GM19043 (cell line): Measurements from ENCODE around the gene ZNF518A.
"Not testable (repeated sequence)": the region's sequence is repeated elsewhere in the genome, so short reads cannot be mapped to it uniquely, and the experiment has no call there.

Experiments used
- ATAC-seq: cut with Tn5 transposase; IDR thresholded peaks from one replicate; pipeline ENCODE4 v1.9.1; 2021; ENCODE audit warnings: low read depth; ENCODE audit not compliant: unreplicated experiment

The ZNF518A gene

DNA sequence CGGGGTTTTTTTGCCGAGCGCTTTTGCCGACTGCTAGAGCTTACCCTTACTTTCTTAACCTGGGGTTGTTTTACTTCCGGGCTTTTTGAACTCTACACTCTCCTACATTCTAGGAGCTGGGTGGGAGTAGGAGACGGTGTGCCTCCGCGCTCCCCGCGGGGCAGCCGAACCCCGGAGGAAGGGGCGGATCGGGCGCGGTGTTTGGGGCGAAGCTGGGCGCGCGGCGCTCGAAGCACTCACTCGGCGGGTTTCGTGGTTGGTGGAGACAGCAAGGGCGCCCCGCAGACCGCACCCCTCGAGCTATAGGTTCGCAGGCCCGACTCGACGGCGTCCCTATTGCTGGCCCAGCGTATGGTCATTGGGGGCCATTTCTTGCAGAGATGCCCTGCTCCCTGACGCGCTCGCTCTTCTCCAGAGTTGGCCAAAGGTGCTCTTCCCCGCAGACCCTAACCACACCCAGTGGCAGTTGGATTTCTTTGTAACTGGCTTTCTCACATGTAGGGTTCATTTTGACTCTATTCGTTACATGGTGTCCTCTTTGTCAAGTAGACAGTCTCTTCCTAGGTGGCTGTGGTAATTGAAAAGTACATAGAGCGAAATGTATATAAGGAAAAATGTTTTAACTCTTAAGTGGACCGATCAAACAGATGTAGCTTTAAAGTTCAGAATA is 364 bp downstream of the ZNF518A start:
- peak; percentile 47 for ATAC-seq

DNA sequence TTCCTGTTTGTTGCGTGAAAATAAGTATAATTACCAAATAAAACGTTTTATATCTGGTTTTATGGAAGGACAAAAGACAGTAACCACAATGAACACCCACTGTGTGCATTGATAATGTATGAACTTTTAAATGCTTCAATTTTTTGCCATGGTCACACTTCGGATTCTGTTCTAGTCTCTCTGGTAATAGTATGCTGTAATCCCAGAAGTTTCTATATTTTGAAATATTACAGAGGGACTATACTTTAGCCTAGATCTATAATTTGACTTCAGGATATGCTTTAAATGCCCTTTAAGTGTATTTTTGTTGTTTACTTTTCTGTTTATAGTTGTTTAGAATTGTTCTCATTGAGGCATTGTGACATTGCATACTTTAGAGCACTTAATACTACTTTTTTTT is 1.5 kb downstream of the ZNF518A start:
- no peak for ATAC-seq

GRCh38 chr10:96133135-96133534 is 3.0 kb downstream of the ZNF518A start:
- ATAC-seq: no peak

DNA sequence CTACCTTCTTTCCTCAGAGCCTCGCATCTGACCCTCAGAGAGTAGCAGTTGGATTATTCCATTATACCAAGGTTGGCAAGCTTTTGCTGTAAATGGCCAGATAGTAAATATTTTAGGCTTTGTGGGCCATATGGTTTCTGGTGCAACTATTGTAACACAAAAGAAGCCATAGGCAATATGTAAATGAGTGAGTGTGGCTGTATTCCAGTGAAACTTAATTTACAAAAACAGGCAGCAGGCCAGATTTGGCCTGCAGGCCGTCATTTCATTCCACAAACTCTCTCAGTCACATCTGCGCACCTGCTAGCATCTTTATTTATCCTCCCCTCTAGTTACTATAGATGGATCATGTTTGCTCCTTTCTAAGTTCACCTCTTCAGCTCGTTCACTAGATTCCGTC is 6.7 kb downstream of the ZNF518A start:
- no peak for ATAC-seq

DNA sequence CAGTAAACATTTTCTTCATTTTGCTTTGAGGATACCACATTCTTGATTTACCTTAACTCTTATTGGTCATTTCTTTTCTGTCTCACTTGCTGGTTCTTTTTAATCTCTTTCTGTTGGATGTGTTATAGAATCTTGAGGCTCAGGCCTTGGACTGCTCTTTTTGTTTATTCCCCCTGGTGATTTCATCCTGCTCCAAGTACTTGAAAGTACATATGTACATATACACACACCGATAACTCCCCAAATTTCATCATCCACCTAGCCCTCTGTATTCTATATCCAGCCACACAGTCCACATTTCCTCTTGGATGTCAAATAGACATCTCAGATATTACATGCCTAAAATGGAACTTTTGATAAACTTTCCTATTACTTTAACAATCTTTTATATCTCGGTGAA is 7.5 kb downstream of the ZNF518A start:
- no peak for ATAC-seq

- peak; percentile 95 for ATAC-seq
These were observed 8.0 kb downstream of the ZNF518A start for GRCh38 chr10:96138102-96138501.

- no peak for ATAC-seq
These were observed 22.3 kb downstream of the ZNF518A start for GRCh38 chr10:96152437-96152836.

GRCh38 chr10:96153070-96153469 is 23.0 kb downstream of the ZNF518A start:
- ATAC-seq: no peak

GRCh38 chr10:96165726-96166125 is 35.6 kb downstream of the ZNF518A start:
- ATAC-seq: no peak

DNA sequence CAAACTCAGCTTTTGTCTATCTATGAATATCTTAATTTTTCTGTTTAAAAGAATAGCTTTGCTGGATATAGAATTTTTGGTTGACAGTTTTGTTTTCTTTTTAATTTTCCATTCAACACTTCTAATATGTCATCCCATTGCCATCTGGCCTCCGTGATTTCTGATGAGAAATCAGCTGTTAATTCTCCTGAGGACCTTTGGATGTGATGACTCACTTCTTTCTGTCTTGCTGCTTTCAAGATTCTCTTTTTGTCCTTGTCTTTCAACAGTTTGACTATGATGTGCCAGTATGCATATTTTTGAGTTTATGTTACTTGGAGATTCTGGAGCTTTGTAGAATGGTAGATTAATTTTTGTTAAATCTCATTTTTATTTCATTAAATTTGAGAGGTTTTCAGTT is 38.4 kb downstream of the ZNF518A start:
- no peak for ATAC-seq

GRCh38 chr10:96170230-96170629 is 40.1 kb downstream of the ZNF518A start:
- no peak for ATAC-seq

GRCh38 chr10:96172666-96173065 is 42.6 kb downstream of the ZNF518A start:
- ATAC-seq: no peak

GRCh38 chr10:96176985-96177384 is 46.9 kb downstream of the ZNF518A start:
- no peak for ATAC-seq

GRCh38 chr10:96188421-96188820 is 58.3 kb downstream of the ZNF518A start:
- no peak for ATAC-seq

- ATAC-seq: no peak
These were observed 58.8 kb downstream of the ZNF518A start for GRCh38 chr10:96188916-96189315.

GRCh38 chr10:96189505-96189904 is 59.4 kb downstream of the ZNF518A start:
- not testable (repeated sequence) for ATAC-seq

- no peak for ATAC-seq
These were observed 71.4 kb downstream of the ZNF518A start for GRCh38 chr10:96201525-96201924.

GRCh38 chr10:96205580-96205979 is 75.5 kb downstream of the ZNF518A start:
- ATAC-seq: no peak

GRCh38 chr10:96208271-96208670 is 78.2 kb downstream of the ZNF518A start:
- peak; percentile 67 for ATAC-seq

- ATAC-seq: no peak
These were observed 78.8 kb downstream of the ZNF518A start for GRCh38 chr10:96208946-96209345.

DNA sequence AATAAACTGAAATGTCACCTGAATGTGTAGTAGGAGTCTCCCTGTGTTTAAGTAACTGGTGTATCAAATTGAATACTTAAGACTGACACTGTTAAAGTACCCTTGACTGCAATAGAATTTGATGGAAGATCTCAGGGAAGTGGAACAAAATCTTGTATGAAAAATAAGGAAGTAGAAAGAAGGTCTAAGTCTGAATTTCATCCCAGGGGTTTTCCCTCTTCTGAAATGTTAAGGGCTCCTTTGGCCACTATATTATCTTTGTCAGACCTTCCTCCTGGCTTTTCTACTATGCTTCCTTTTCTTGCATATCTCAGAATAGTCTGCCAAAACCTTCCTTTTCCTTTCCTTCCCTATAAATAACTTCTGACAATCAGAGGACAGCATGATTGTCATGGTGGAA is 81.7 kb downstream of the ZNF518A start:
- ATAC-seq: no peak

- no peak for ATAC-seq
These were observed 82.8 kb downstream of the ZNF518A start for GRCh38 chr10:96212911-96213310.
